NB4 (cell line): ENCODE data around the gene FHOD1.

ENCODE experiments used
- DNase-seq: peaks from one replicate; pipeline ENCODE4 v3.0.0; 2010; ENCODE audit warnings: low read depth
- H3K4me3 ChIP-seq: one replicate; pipeline ENCODE4 v1.5.1; 2011; ENCODE audit warnings: mild to moderate bottlenecking, low read depth, low read length, moderate library complexity
- CTCF ChIP-seq: IDR thresholded peaks from one replicate; pipeline ENCODE4 v1.5.1; 2012; ENCODE audit warnings: low read depth, low read length
- MAX ChIP-seq: IDR thresholded peaks from 2 replicates; pipeline ENCODE4 v1.6.1; 2011; ENCODE audit warnings: low read depth, low read length
- MYC ChIP-seq: IDR thresholded peaks from 2 replicates; pipeline ENCODE4 v1.6.1; 2011; ENCODE audit warnings: low read depth, low read length
- POLR2A ChIP-seq: IDR thresholded peaks from 2 replicates; pipeline ENCODE4 v1.6.1; 2011; ENCODE audit warnings: mild to moderate bottlenecking; ENCODE audit not compliant: insufficient read length; ENCODE audit errors: extremely low read depth

Gene FHOD1

GRCh38 chr16:67191995-67192681, 55.1 kb downstream of the FHOD1 start, which contains the start of gene E2F4:
TSS of gene E2F4 (plus strand) at chr16:67192155. CDS start at chr16:67192228, 73 bp downstream.
- H3K4me3 ChIP-seq, result peak within 1 kb of the TSS; percentile 100
- TF ChIP-seq MAX, result peak; percentile 48
- TF ChIP-seq POLR2A, result peak; percentile 52
- TF ChIP-seq MYC, result peak; percentile 44; the same call in 1 of the 2 replicates
- no peak for TF ChIP-seq CTCF
- DNase-seq, result peak; percentile 97

- H3K4me3 ChIP-seq, result peak overlapping the region; percentile 49
- DNase-seq, result no peak
- TF ChIP-seq MAX (no peak), CTCF (no peak), POLR2A (no peak), MYC (no peak)
These were observed 55.8 kb downstream of the FHOD1 start for GRCh38 chr16:67191411-67191994.

- TF ChIP-seq CTCF (no peak), MYC (no peak), MAX (no peak)
- H3K4me3 ChIP-seq, result no peak overlapping the region
- DNase-seq, result no peak
These were observed 56.6 kb downstream of the FHOD1 start for GRCh38 chr16:67190448-67191399.

GRCh38 chr16:67190041-67190440, 57.2 kb downstream of the FHOD1 start, which contains the start of gene EXOC3L1:
TSS of gene EXOC3L1 (minus strand) at chr16:67190136. CDS start at chr16:67189676, 460 bp downstream.
- DNase-seq, result no peak
- no peak for TF ChIP-seq POLR2A
- TF ChIP-seq MYC, result no peak
- no peak for TF ChIP-seq CTCF
- TF ChIP-seq MAX, result no peak
- H3K4me3 ChIP-seq, result no peak within 1 kb of the TSS

GRCh38 chr16:67188798-67189197, 58.5 kb downstream of the FHOD1 start:
- no peak for DNase-seq
- H3K4me3 ChIP-seq, result no peak overlapping the region
- TF ChIP-seq CTCF, result no peak
- TF ChIP-seq MAX, result no peak
- no peak for TF ChIP-seq POLR2A
- TF ChIP-seq MYC, result no peak
